Measurements from ENCODE around the gene MPP2.
"Not testable (repeated sequence)": the region's sequence is repeated elsewhere in the genome, so short reads cannot be mapped to it uniquely, and the experiment has no call there.

MPP2 gene

GRCh38 chr17:43939886-43940285 lies 32.5 kb upstream of the MPP2 start:
- H3K4me3 ChIP-seq (ENCODE audit: low read length): no peak overlapping the region
- TF ChIP-seq CTCF (conservative IDR thresholded peaks at IDR 0.05; ENCODE audit: low read depth, low read length): no peak
- DNase-seq (ENCODE audit: low read depth): no peak

DNA sequence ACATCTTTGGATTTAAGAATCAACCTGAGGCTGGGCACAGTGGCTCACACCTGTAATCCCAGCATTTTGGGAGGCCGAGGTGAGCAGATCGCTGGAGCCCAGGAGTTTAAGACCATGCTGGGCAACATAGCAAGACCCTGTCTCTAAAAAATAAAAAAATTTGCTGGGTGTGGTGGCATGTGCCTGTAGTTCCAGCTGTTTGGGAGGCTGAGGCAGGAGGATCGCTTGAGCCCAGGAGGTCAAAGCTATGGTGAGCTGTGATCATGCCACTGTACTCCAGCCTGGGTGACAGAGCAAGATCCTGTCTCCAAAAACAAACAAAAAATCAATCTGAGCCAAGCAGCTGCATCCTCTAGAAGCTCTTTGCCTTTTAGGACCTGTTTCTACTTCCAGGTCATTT lies 32.1 kb upstream of the MPP2 start:
- H3K4me3 ChIP-seq (ENCODE audit: low read length); DNase-seq (ENCODE audit: low read depth): not testable (repeated sequence)

DNA sequence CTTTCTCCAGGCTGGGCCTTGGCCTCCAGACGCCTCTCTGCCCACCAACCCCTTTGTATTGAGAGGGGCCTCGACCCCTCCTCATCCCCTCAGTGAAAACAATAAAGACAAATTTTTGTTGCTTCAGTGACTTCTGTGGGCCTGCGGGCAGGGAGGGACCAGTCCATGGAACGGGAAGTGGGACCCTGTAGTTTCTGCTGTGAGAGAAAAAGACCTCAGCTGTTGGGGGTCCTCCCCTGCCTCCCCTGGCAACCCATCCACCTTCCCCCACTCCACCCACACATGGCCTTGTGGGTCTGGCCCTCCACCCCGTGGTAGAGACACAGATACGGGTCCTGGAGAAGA lies 31.5 kb upstream of the MPP2 start:
- no peak overlapping the region for H3K4me3 ChIP-seq (ENCODE audit: low read length)
- no peak for DNase-seq (ENCODE audit: low read depth)
- TF ChIP-seq CTCF (conservative IDR thresholded peaks at IDR 0.05; ENCODE audit: low read depth, low read length): no peak

GRCh38 chr17:43936434-43936833 lies 29.1 kb upstream of the MPP2 start:
- no peak for DNase-seq (ENCODE audit: low read depth)
- TF ChIP-seq CTCF (conservative IDR thresholded peaks at IDR 0.05; ENCODE audit: low read depth, low read length): no peak

GRCh38 chr17:43935926-43936261 lies 28.6 kb upstream of the MPP2 start:
- DNase-seq (ENCODE audit: low read depth): no peak
- H3K4me3 ChIP-seq (ENCODE audit: low read length): no peak overlapping the region
- TF ChIP-seq CTCF (conservative IDR thresholded peaks at IDR 0.05; ENCODE audit: low read depth, low read length): no peak

More at GRCh38 chr17:43936434-43936833, 29.1 kb upstream of the MPP2 start:
- H3K4me3 ChIP-seq (ENCODE audit: low read length): no peak overlapping the region

- no peak for TF ChIP-seq CTCF (conservative IDR thresholded peaks at IDR 0.05; ENCODE audit: low read depth, low read length)
- H3K4me3 ChIP-seq (ENCODE audit: low read length): no peak overlapping the region
- no peak for DNase-seq (ENCODE audit: low read depth)
These were observed 28.0 kb upstream of the MPP2 start for GRCh38 chr17:43935204-43935925.

DNA sequence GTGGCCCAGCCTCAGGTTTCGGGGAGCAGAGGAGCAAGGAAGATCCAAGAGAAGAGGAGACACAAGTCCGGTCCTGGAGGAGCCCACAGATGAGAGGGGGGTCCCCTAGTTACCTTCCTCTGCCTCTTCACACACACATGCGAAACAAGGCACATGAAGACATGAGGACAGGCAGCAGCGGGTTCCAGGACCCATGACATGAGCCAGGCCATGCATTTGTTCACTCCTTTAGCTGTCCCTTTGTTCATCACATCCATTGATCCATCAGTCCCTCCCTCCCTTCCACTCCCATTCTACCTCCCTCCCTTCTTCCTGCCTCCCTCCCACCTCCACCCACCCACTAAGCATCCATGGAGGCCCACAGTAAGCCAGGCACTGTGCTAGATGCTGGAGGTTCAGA lies 25.6 kb upstream of the MPP2 start:
- no peak overlapping the region for H3K4me3 ChIP-seq (ENCODE audit: low read length)
- TF ChIP-seq CTCF (conservative IDR thresholded peaks at IDR 0.05; ENCODE audit: low read depth, low read length): no peak
- no peak for DNase-seq (ENCODE audit: low read depth)

DNA sequence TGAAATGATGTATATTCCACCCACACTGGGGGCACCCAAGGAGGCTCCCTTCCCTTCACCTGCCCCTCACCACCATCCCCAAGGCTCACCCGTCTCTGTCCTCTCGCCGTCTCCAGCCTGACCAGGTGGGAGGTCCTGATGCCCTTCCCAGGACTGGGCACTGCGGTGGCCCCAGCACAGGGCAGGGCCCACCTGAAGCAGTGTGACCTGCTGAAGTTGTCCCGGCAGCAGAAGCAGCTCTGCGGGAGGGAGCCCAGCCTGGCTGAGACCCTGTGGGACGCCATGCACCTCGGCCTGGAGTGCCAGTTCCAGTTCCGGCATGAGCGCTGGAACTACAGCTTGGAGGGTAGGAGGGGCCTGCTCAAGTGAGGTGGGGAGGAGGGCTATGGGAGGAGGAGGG lies 25.0 kb upstream of the MPP2 start:
- no peak for DNase-seq (ENCODE audit: low read depth)
- no peak overlapping the region for H3K4me3 ChIP-seq (ENCODE audit: low read length)
- TF ChIP-seq CTCF (conservative IDR thresholded peaks at IDR 0.05; ENCODE audit: low read depth, low read length): no peak

Data from retinal pigment epithelial cell (primary cell).